Prostate gland (tissue), 2 donors: ENCODE results near the gene LCE3B. TPM values are rescaled to one million over a fixed set of nuclear protein-coding genes. Genes with fewer than 3 reads are reported as not detected.

Experiments used
- DNase-seq: peaks from one replicate; pipeline ENCODE4 v3.0.0-alpha.2; 2019; ENCODE audit warnings: low spot score
- H3K27ac ChIP-seq, 2 donors: fragments of 200-600 bp; sonication (generic); 2 replicates each; pipeline ENCODE4 v1.5.1; 2017 to 2019
- H3K27me3 ChIP-seq: fragments of 200-600 bp; sonication (generic); replicated peaks from 2 replicates; pipeline ENCODE4 v1.5.1; 2019; ENCODE audit not compliant: insufficient read depth
- H3K36me3 ChIP-seq, 2 donors: fragments of 200-600 bp; sonication (generic); 1 replicate in 1 of 2; 2 replicates in 1 of 2; pipeline versions ENCODE4 v1.5.1 to v1.8.1; 2017 to 2019
- H3K4me1 ChIP-seq: fragments of 200-600 bp; sonication (generic); replicated peaks from 2 replicates; pipeline ENCODE4 v1.5.1; 2019
- H3K4me3 ChIP-seq, 2 donors: fragments of 200-600 bp; sonication (generic); 2 replicates each; pipeline ENCODE4 v1.5.1; 2017 to 2019
- H3K9me3 ChIP-seq: fragments of 200-600 bp; sonication (generic); 2 replicates; pipeline ENCODE4 v1.5.1; 2017
- POLR2A ChIP-seq: fragments of 450-650 bp; IDR thresholded peaks from one replicate; pipeline ENCODE4 v1.6.1; 2016; ENCODE audit warnings: antibody characterized with exemption, mild to moderate bottlenecking
- POLR2AphosphoS5 ChIP-seq: sonication (generic); formaldehyde crosslinking; IDR thresholded peaks from one replicate; pipeline ENCODE4 v1.6.1; 2017; ENCODE audit warnings: antibody characterized with exemption
- WGBS: methylation state at CpG from one replicate; pipeline ENCODE4 v1.1.5; 2018; 5-methylcytosine and 5-hydroxymethylcytosine counted together
- intact Hi-C: fragments of 100-400 bp; cut with DNase I; formaldehyde crosslinking; loops from one replicate; pipeline ENCODE4 v1.14.2; 2022
- total RNA-seq, 2 donors: library from RNA; depleted of rRNA; stranded (reverse); fragments of >200 nt; gene quantifications; one replicate each; pipeline ENCODE4 v1.1.0, GENCODE V29; 2016
- TF ChIP-seq, protein P1 (sequence below), 4 experiments: fragments of 200-600 bp in 2 of 4; fragments of 450-650 bp in 2 of 4; sonication (generic) in 2 of 4; IDR thresholded peaks; 1 replicate in 3 of 4; 2 replicates in 1 of 4; pipeline ENCODE4 v1.5.1; 2016 to 2019; ENCODE audit warnings: antibody characterized with exemption in 4 of 4, mild to moderate bottlenecking in 2 of 4, moderate library complexity in 2 of 4

The LCE3B gene
- total RNA-seq, 2 donors from 2014 or later, result not detected

DNA sequence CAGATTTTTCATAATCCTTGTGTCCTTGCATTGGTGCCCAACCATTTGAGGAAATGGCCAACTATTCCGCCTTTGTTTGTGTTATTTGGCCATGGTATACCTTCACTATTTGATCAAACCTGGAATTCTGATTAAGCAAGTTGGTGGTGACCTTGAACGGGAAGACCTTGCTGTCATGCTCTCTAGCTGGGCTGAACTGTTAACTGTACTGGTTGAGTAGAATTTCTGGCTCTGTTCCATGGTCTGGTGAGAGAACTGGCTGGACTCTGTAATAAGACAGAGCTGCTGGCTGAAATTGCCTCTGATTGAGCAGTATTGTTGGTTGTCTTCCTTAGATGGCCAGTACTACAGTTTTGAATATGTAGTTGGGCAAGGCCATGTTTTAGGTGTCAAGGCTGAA is 16.6 kb upstream of the LCE3B start:
- Histone ChIP-seq H3K4me3 (no peak overlapping the region), H3K9me3 (no peaks in the 10 kb centered on the region), H3K27me3 (no peaks in the 10 kb centered on the region), H3K4me1 (no peaks in the 10 kb centered on the region), H3K27ac (no peak overlapping the region), H3K36me3 (no peaks in the 10 kb centered on the region)
- no peak for DNase-seq
- intact Hi-C loops, result no loop called here
- WGBS, result 85% methylated on average over 2 of the region's 2 CpGs
- no peak for TF ChIP-seq POLR2AphosphoS5
- no peak for TF ChIP-seq POLR2A
- TF ChIP-seq, protein P1, sequence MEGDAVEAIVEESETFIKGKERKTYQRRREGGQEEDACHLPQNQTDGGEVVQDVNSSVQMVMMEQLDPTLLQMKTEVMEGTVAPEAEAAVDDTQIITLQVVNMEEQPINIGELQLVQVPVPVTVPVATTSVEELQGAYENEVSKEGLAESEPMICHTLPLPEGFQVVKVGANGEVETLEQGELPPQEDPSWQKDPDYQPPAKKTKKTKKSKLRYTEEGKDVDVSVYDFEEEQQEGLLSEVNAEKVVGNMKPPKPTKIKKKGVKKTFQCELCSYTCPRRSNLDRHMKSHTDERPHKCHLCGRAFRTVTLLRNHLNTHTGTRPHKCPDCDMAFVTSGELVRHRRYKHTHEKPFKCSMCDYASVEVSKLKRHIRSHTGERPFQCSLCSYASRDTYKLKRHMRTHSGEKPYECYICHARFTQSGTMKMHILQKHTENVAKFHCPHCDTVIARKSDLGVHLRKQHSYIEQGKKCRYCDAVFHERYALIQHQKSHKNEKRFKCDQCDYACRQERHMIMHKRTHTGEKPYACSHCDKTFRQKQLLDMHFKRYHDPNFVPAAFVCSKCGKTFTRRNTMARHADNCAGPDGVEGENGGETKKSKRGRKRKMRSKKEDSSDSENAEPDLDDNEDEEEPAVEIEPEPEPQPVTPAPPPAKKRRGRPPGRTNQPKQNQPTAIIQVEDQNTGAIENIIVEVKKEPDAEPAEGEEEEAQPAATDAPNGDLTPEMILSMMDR (IDR thresholded peaks at IDR 0.05), result no peak

DNA sequence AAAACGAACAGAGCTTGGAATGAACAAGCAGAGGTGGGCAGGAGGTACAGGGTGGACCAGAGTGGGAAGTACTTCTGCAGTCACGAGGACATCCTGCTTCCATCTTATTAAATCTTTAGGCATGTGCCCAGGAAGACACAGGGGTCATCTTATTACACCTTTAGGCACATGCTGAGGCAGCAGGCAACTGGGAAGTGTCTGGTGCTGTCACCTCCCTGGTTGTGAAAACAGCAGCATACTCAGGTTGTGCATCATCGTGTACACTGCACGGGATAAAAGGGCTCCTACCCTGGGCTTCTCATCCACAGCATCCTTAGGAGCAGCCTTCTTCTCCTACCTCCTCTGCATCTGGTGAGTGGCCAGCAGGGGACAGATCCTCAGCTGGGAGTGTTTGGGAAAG is 13.7 kb upstream of the LCE3B start, which contains the start of gene LCE3C:
LCE3C (plus strand) TSS at position 301 of the 400 bp plus-strand sequence. CDS start 498 bp downstream, outside the sequence.
- intact Hi-C loops, result no loop called here
- H3K27me3 ChIP-seq, result no peaks in the 10 kb centered on the region
- no peaks in the 10 kb centered on the region for H3K4me1 ChIP-seq
- TF ChIP-seq POLR2A, result no peak
- TF ChIP-seq POLR2AphosphoS5, result no peak
- TF ChIP-seq, protein P1 (IDR thresholded peaks at IDR 0.05), result no peak
- no peak for DNase-seq
- 79% methylated on average over 4 of the region's 4 CpGs for WGBS
- no peak within 1 kb of the TSS for H3K4me3 ChIP-seq
- no peak within 1 kb of the TSS for H3K27ac ChIP-seq
- no peaks in the 10 kb centered on the region for H3K9me3 ChIP-seq
- no peaks in the 10 kb centered on the region for H3K36me3 ChIP-seq

DNA sequence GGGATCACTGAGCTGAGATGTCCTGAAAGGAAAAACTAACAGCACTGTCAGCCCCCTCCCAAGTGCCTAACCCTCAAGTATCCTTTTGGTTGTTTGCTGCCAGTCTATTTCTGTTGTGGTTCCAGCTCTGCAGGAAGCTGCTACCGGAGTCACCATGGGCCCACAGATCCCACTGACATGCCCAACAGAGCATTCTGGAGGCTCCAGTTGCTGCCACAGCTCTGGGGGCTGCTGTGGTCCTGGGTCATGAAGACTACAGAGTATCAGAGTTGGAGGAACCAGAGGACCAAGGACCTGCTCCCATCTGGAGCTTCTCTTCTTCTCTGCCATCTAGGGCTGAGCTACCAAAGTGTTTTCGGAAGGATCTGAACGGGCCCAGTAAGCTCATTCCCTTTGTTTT is 8.4 kb downstream of the LCE3B start:
- H3K4me1 ChIP-seq, result no peaks in the 10 kb centered on the region
- H3K27me3 ChIP-seq, result no peaks in the 10 kb centered on the region
- DNase-seq, result no peak
- 88% methylated on average over 3 of the region's 3 CpGs for WGBS
- TF ChIP-seq POLR2AphosphoS5, result no peak
- no peak for TF ChIP-seq POLR2A
- TF ChIP-seq, protein P1 (IDR thresholded peaks at IDR 0.05), result no peak
- no peaks in the 10 kb centered on the region for H3K9me3 ChIP-seq
- H3K27ac ChIP-seq, result no peak overlapping the region
- H3K36me3 ChIP-seq, result no peaks in the 10 kb centered on the region
- intact Hi-C loops, result loop anchor here (5.0 kb wide), 1 partner anchor 45 kb away; no protein-coding TSS in a partner anchor
- H3K4me3 ChIP-seq, result no peak overlapping the region

DNA sequence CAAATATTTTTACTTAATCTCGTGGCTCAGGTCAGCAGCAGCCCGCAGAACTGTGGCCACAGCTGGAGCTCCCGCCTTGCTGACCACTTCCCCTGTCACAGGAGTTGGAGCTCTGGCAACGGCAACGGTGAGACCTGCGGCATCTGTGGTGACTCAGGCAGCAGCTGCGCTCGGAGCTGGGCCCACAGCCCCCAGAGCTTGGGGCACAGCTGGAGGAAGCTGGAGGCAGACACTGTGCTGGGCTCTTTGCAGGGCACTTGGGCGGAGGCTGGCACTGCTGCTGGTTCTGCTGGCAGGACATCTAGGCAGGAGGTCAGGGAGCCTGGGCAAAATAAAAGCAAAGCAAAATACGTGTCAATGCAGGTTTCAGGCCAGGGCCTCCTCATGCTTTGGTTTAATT is 9.2 kb downstream of the LCE3B start, which contains the start of gene LCE3A:
LCE3A (minus strand) TSS at position 301 of the 400 bp plus-strand sequence; CDS start at position 301, 0 bp downstream.
- 56% methylated on average over 10 of the region's 10 CpGs for WGBS
- Histone ChIP-seq H3K4me3 (no peak within 1 kb of the TSS), H3K9me3 (no peaks in the 10 kb centered on the region), H3K27ac (no peak within 1 kb of the TSS), H3K4me1 (no peaks in the 10 kb centered on the region), H3K27me3 (no peaks in the 10 kb centered on the region), H3K36me3 (no peaks in the 10 kb centered on the region)
- TF ChIP-seq POLR2A (no peak), POLR2AphosphoS5 (no peak)
- TF ChIP-seq, protein P1 (IDR thresholded peaks at IDR 0.05), result no peak
- intact Hi-C loops, result loop anchor here (5.0 kb wide), 1 partner anchor 46 kb away; no protein-coding TSS in a partner anchor
- DNase-seq, result no peak

DNA sequence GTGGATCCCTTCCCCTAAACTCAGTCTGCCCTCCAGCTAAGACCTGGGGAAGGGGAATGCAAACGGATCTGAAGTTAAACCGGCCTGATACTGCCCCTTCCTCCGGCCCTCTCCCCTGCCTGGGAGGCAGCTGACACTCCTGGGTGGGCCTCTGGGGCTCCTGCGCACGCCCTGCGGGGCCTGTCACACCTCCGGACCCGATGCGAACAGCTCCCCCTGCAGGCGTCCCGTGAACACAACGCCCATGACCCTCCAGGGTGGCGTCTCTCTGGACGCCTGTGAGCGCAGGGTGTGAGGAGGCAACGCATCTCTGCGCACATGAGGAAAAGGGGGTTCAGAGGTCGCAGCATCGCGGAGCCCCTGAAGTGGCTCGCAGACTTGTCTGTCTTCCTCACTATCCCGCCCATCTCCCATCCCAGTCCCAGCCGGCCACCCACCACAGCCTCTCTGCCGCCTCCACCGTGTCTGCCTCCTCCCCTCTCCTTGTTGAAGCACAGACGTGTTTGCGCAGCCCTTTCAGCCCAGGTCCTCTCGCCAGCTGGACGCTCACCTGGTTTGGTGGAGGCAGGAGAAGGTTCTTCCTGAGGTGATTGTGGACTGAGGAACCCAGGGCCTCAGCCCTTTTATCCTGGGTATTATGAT is 9.7 kb downstream of the LCE3B start:
- no peaks in the 10 kb centered on the region for H3K36me3 ChIP-seq
- H3K4me1 ChIP-seq, result no peaks in the 10 kb centered on the region
- no peak for DNase-seq
- no peaks in the 10 kb centered on the region for H3K27me3 ChIP-seq
- H3K9me3 ChIP-seq, result no peaks in the 10 kb centered on the region
- intact Hi-C loops, result loop anchor here (5.0 kb wide), 1 partner anchor 46 kb away; no protein-coding TSS in a partner anchor
- no peak overlapping the region for H3K4me3 ChIP-seq
- WGBS, result 18% methylated on average over 28 of the region's 29 CpGs
- TF ChIP-seq POLR2AphosphoS5, result no peak
- no peak overlapping the region for H3K27ac ChIP-seq
